HCT116 (cell line): ENCODE measurements around the gene ITPK1. TPM values are rescaled to one million over a fixed set of nuclear protein-coding genes. Genes with fewer than 3 reads are reported as not detected.
"Not testable (repeated sequence)": the region's sequence is repeated elsewhere in the genome, so short reads cannot be mapped to it uniquely, and the experiment has no call there.

ENCODE experiments used
- ATAC-seq: fragments of 200-7000 bp; cut with Tn5 transposase; 2 replicates; pipeline ENCODE4 v1.9.1; 2020; ENCODE audit warnings: mild to moderate bottlenecking, moderate library complexity
- BruUV-seq: library from RNA; stranded (reverse); fragments of 400-500 nt; replicated peaks from 2 replicates; lab custom pipeline; 2021; lab: Mats Ljungman, UMichigan
- CTCF ChIA-PET: fragments of 300-600 bp; sonication (Branson Sonifier 250); formaldehyde crosslinking; loops from one replicate; lab custom pipeline; 2021; ENCODE audit warnings: antibody characterized with exemption; lab: Charles Lee
- POLR2A ChIA-PET: fragments of 300-600, 350-600 bp; sonication (Branson Sonifier 250); formaldehyde crosslinking; loops from one replicate; lab custom pipeline; 2021; ENCODE audit warnings: antibody characterized with exemption; lab: Charles Lee
- RAD21 ChIA-PET, 2 experiments: fragments of 300-600 bp; sonication (Branson Sonifier 250); formaldehyde crosslinking; loops; one replicate each; lab custom pipeline; 2023; ENCODE audit warnings: low total read pairs in 2 of 2; ENCODE audit not compliant: uncharacterized antibody in 2 of 2, unreplicated experiment in 2 of 2, low non-redundant PET in 1 of 2; lab: Charles Lee
- DNase-seq: peaks from one replicate; pipeline ENCODE4 v3.0.0-alpha.2; 2010; ENCODE audit warnings: low read depth, low spot score
- H2AFZ ChIP-seq: fragments of 200-600 bp; shearing (Covaris generic), sonication (generic); 2 replicates; pipeline ENCODE4 v1.6.1; 2017; ENCODE audit warnings: low read depth, mixed run types, mixed read lengths, antibody characterized with exemption, low read length; ENCODE audit not compliant: poor library complexity, severe bottlenecking
- H3K27ac ChIP-seq: 2 replicates; pipeline ENCODE4 v1.5.1; 2012; ENCODE audit warnings: low read depth, low read length
- H3K27me3 ChIP-seq: fragments of 200-600 bp; sonication (generic); 2 replicates; pipeline ENCODE4 v1.6.1; 2016; ENCODE audit warnings: mixed run types, low read length, mixed read lengths; ENCODE audit not compliant: insufficient read depth
- H3K36me3 ChIP-seq, 2 experiments: fragments of 200-500 bp in 1 of 2; fragments of 200-600 bp in 1 of 2; sonication (Bioruptor generic) in 1 of 2; sonication (generic) in 1 of 2; 2 replicates each; pipeline versions ENCODE4 v1.5.1 to v1.6.1; 2014 to 2016; ENCODE audit warnings: low read length in 2 of 2, inconsistent platforms in 1 of 2, mixed read lengths in 1 of 2, mixed run types in 1 of 2; ENCODE audit not compliant: insufficient read depth in 2 of 2, control insufficient read depth in 1 of 2
- H3K4me1 ChIP-seq, 2 experiments: fragments of 200-600 bp in 1 of 2; sonication (generic) in 1 of 2; 2 replicates each; pipeline versions ENCODE4 v1.5.1 to v1.6.1; 2012 to 2017; ENCODE audit warnings: low read length in 2 of 2, inconsistent platforms in 1 of 2, mild to moderate bottlenecking in 1 of 2, mixed read lengths in 1 of 2, mixed run types in 1 of 2, moderate library complexity in 1 of 2; ENCODE audit not compliant: insufficient read depth in 2 of 2, control insufficient read depth in 1 of 2
- H3K4me2 ChIP-seq: fragments of 200-600 bp; sonication (generic); 2 replicates; pipeline ENCODE4 v1.6.1; 2017; ENCODE audit warnings: mixed run types, low read length, mixed read lengths
- H3K4me3 ChIP-seq, 2 experiments: fragments of 200-600 bp in 1 of 2; sonication (generic) in 1 of 2; replicated peaks in 1 of 2; 2 replicates each; pipeline ENCODE4 v1.5.1; 2011 to 2016; ENCODE audit warnings: low read length in 2 of 2, control low read depth in 1 of 2, low read depth in 1 of 2, mild to moderate bottlenecking in 1 of 2, mixed read lengths in 1 of 2, mixed run types in 1 of 2
- H3K79me2 ChIP-seq: fragments of 200-600 bp; sonication (generic); 2 replicates; pipeline ENCODE4 v1.6.1; 2017; ENCODE audit warnings: mild to moderate bottlenecking, mixed run types, low read length, moderate library complexity, mixed read lengths; ENCODE audit not compliant: insufficient read depth
- H3K9ac ChIP-seq: fragments of 200-600 bp; sonication (generic); 2 replicates; pipeline ENCODE4 v1.6.1; 2016; ENCODE audit warnings: low read length, mixed read lengths
- H3K9me2 ChIP-seq: fragments of 200-600 bp; sonication (generic), shearing (Covaris generic); 2 replicates; pipeline ENCODE4 v1.6.1; 2017; ENCODE audit warnings: mixed run types, mild to moderate bottlenecking, moderate library complexity; ENCODE audit not compliant: insufficient read depth
- H3K9me3 ChIP-seq, 2 experiments: fragments of 200-500 bp in 1 of 2; fragments of 200-600 bp in 1 of 2; sonication (Bioruptor generic) in 1 of 2; sonication (generic) in 1 of 2; 2 replicates each; pipeline ENCODE4 v1.6.1; 2014 to 2017; ENCODE audit warnings: low read length in 2 of 2, mixed read lengths in 2 of 2, inconsistent platforms in 1 of 2, low read depth in 1 of 2, mild to moderate bottlenecking in 1 of 2, mixed run types in 1 of 2, moderate library complexity in 1 of 2; ENCODE audit not compliant: control insufficient read depth in 1 of 2, insufficient read depth in 1 of 2
- H4K20me1 ChIP-seq: fragments of 200-600 bp; sonication (generic), shearing (Covaris generic); 2 replicates; pipeline ENCODE4 v1.6.1; 2017; ENCODE audit warnings: mixed run types, mild to moderate bottlenecking, moderate library complexity; ENCODE audit not compliant: insufficient read depth
- CTCF ChIP-seq, 3 experiments: fragments of 200-600 bp in 1 of 3; sonication (generic) in 1 of 3; IDR thresholded peaks in 2 of 3; conservative IDR thresholded peaks in 1 of 3; 2 replicates each; pipeline ENCODE4 v1.5.1; 2012 to 2017; ENCODE audit warnings: low read depth in 2 of 3, low read length in 2 of 3, antibody characterized with exemption in 1 of 3, borderline replicate concordance in 1 of 3, control low read depth in 1 of 3, mild to moderate bottlenecking in 1 of 3, mixed read lengths in 1 of 3, mixed run types in 1 of 3, moderate library complexity in 1 of 3; ENCODE audit not compliant: insufficient read depth in 1 of 3
- FOSL1 ChIP-seq: IDR thresholded peaks from 2 replicates; pipeline ENCODE4 v1.6.1; 2012; ENCODE audit warnings: low read depth
- RAD21 ChIP-seq: IDR thresholded peaks from 2 replicates; pipeline ENCODE4 v1.6.1; 2012; ENCODE audit warnings: low read depth, mild to moderate bottlenecking
- ZFX ChIP-seq: fragments of 450-650 bp; IDR thresholded peaks from 2 replicates; pipeline ENCODE4 v1.6.1; 2017
- intact Hi-C: fragments of 100-400 bp; cut with micrococcal nuclease; formaldehyde crosslinking; loops from 2 replicates; pipeline ENCODE4 v1.10.0; 2022
- total RNA-seq: library from RNA; stranded (reverse); gene quantifications from one replicate; pipeline ENCODE4 v1.2.1, GENCODE V29; 2021; ENCODE audit not compliant: unreplicated experiment

Gene ITPK1
- total RNA-seq, 1 experiment from 2014 or later: 70.2 TPM

- Histone ChIP-seq H3K27ac (no peak overlapping the region), H3K4me3 (no peak overlapping the region), H2AFZ (no peak overlapping the region), H3K79me2 (no peaks in the 10 kb centered on the region), H3K4me2 (no peak overlapping the region), H3K9ac (no peak overlapping the region), H4K20me1 (no peaks in the 10 kb centered on the region), H3K9me2 (no peaks in the 10 kb centered on the region), H3K27me3 (no peaks in the 10 kb centered on the region), H3K36me3 (no peaks in the 10 kb centered on the region), H3K4me1 (peaks cover 7 to 11% of the 10 kb centered on the region in 2 experiments), H3K9me3 (no peaks in the 10 kb centered on the region)
- ChIA-PET POLR2A (interaction anchor here (1.2 to 1.6 kb wide), 2 partner anchors 16 to 18 kb away, joined by 3 to 6 read pairs; no protein-coding TSS in a partner anchor), RAD21 (interaction anchor here (0.6 to 2.2 kb wide), 4 partner anchors 9 to 181 kb away, joined by 5 to 9 read pairs (median 7); no protein-coding TSS in a partner anchor), CTCF (interaction anchor here (1.0 to 3.3 kb wide), 8 partner anchors 10 to 181 kb away, joined by 3 to 46 read pairs (median 4); partner anchors contain the start of gene UBR7)
- intact Hi-C loops: no loop called here
- ATAC-seq (peak; percentile 82), DNase-seq (no peak)
- no TSS peak for BruUV-seq
- peak; percentile 47 to 56 (median 51) for TF ChIP-seq CTCF (IDR thresholded peaks at IDR 0.05 in 2 of 3, conservative IDR thresholded peaks at IDR 0.05 in 1 of 3; ENCODE audit: borderline replicate concordance in 1 of 3, insufficient read depth in 1 of 3, low read depth in 2 of 3, low read length in 2 of 3)
- TF ChIP-seq RAD21: peak; percentile 55
- TF ChIP-seq ZFX: no peak
Measured at GRCh38 chr14:93132472-93133065, 16.8 kb upstream of the ITPK1 start.

GRCh38 chr14:93131257-93131820, 15.6 kb upstream of the ITPK1 start:
- H3K4me3 ChIP-seq, H3K36me3 ChIP-seq, H4K20me1 ChIP-seq, H3K27ac ChIP-seq, H3K79me2 ChIP-seq, H2AFZ ChIP-seq, H3K9me2 ChIP-seq, DNase-seq, H3K9me3 ChIP-seq, H3K27me3 ChIP-seq, intact Hi-C loops, H3K9ac ChIP-seq, BruUV-seq: not testable (repeated sequence)
- POLR2A ChIA-PET: interaction anchor here (1.6 kb wide), 1 partner anchor 15 kb away, joined by 3 read pairs; no protein-coding TSS in a partner anchor
- H3K4me2 ChIP-seq: peak overlapping the region; percentile 36; the same call in 1 of the 2 replicates
- RAD21 ChIA-PET: interaction anchor here (0.6 to 2.2 kb wide), 3 partner anchors 18 to 29 kb away, joined by 3 to 9 read pairs (median 9); no protein-coding TSS in a partner anchor
- CTCF ChIA-PET: interaction anchor here (1.6 to 3.3 kb wide), 3 partner anchors 17 to 180 kb away, joined by 5 to 46 read pairs (median 15); partner anchors contain the start of gene UBR7
- 0 out of 2 replicates have a peak, but pooled peaks have one; percentile 18 for TF ChIP-seq FOSL1
- H3K4me1 ChIP-seq: peaks cover 7 to 11% of the 10 kb centered on the region in 2 experiments
- ATAC-seq: peak; percentile 33
